ENCODE measurements around the gene CCDC86.
"Not testable (repeated sequence)": the region's sequence is repeated elsewhere in the genome, so short reads cannot be mapped to it uniquely, and the experiment has no call there.

CCDC86 gene

DNA sequence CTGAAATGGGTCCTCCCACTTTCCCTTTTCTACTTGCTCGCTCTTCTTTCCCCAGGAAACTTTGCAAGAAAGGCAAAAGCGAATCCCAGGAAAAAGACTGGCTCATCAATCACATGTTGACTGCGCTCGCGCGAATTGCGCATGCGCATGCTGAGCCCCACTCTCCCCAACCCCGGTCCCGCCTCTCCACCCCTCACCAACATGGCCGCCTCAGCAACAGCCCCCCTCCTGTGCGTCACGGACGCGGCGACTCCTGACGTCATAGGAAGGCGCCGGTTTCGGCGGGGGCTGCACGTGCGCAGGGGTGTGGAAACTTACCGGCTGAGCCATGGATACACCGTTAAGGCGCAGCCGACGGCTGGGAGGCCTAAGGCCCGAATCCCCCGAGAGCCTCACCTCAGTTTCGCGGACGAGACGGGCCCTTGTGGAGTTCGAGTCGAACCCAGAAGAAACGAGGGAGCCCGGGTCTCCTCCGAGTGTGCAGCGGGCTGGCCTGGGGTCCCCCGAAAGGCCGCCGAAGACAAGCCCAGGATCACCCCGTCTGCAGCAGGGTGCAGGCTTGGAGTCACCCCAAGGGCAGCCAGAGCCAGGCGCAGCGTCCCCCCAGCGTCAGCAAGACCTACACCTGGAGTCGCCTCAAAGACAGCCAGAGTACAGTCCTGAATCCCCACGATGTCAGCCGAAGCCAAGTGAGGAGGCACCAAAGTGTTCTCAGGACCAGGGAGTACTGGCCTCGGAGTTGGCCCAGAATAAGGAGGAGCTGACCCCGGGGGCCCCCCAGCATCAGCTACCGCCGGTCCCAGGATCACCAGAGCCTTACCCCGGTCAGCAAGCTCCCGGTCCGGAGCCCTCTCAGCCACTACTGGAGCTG lies at the start of gene CCDC86:
CCDC86 (plus strand) TSS at position 317 of the 871 bp plus-strand sequence; CDS start at position 329, 12 bp downstream.
- peak; percentile 96 for DNase-seq

GRCh38 chr11:60792521-60792920 lies 49.4 kb upstream of the CCDC86 start:
- no peak for DNase-seq

DNA sequence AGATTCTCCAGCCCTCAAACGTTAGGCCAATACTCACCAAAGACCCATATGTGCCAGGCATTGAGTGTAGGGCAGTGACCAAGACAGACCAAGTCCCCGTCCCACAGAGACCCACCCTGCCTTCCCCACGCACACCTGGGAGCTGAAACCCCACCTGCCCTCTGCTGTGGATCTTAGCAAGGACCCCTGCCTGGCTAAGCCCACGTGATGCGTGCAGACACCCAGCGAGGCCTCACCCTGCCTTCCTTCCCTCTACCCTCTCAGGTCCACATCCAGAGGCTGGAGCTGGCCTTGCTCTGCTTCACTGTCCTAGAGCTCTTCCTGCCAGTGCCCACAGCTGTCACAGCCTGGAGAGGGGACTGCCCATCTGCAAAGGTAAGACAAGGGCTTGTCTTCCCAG lies 46.6 kb upstream of the CCDC86 start:
- no peak for DNase-seq

- DNase-seq, result no peak
Observed at GRCh38 chr11:60797846-60798630, 43.9 kb upstream of the CCDC86 start.

- DNase-seq, result no peak
Observed at GRCh38 chr11:60798631-60799030, 43.3 kb upstream of the CCDC86 start.

GRCh38 chr11:60801194-60801593 lies 40.7 kb upstream of the CCDC86 start:
- no peak for DNase-seq

DNA sequence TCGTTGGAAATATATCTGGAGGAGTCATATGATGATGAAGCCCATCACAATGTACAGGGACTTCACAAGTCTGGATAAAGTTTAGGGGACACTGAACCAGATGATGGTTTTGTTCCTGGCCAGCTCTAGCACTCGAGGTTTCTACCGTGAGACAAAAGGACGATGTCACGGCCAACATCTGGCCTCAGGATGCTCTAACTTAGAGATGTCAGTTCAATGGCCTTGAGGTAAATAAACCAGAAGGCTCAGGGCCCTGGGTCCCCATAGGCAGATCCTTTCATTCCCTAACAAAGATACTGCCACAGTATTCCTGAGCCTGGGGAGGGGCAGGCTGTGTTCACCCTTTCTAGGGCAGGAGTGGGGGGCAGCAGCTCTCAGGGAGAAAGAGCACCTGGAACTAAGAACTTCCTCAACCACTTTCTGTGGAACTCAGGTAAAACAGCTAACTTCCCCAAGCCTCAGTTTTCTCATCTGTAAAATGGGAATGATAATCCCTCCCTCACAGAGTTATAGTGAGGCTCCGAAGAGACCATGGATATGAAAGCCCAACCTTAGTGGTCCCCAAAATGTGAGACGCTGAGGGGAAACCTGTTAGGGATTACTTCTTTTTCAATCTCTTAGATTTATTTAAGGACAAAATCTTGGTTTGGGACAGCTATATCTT lies 38.5 kb upstream of the CCDC86 start:
- DNase-seq, result no peak

- no peak for DNase-seq
Observed at GRCh38 chr11:60809249-60809648, 32.7 kb upstream of the CCDC86 start.

GRCh38 chr11:60809691-60810090 lies 32.2 kb upstream of the CCDC86 start:
- no peak for DNase-seq

DNA sequence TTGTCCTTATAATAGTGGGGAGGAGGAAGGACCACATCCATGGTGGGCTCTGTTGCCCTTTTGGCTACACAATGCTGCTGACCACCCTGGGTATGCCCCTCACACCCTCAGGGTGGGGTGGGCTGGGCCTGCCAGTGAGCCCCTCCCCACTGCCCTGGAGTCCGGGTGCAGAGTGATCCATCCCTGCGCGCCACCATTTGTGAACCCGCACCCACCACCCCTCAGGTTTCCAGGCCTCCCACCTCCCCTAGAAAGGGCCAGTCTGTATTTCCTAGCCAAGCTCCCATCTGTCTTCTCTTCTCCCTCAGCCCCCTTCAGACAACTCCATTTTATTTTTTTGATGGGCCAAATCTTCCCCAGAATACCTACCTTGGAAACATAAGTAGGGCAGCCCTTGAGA lies 31.8 kb upstream of the CCDC86 start:
- DNase-seq, result no peak

GRCh38 chr11:60810569-60810968 lies 31.3 kb upstream of the CCDC86 start:
- DNase-seq, result no peak

DNA sequence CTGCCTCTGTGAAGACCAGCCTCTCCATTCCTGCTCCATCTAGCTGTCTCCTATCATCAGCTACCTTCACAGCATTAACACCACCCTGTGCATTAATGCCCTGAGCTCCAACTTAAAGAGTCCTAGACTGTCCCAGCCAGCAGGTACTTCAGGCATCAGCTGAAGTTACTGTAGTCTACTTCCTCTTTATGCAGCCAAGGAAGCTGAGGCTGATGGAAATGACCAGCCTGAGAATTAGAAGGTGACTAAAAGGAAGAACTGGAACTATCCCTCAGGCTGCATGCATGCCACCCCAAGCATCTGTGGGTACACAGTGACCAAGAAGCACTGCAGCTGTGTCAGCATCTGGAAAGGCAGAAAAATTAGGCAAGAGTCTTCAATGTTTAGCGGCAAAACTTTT lies 28.6 kb upstream of the CCDC86 start:
- no peak for DNase-seq

DNA sequence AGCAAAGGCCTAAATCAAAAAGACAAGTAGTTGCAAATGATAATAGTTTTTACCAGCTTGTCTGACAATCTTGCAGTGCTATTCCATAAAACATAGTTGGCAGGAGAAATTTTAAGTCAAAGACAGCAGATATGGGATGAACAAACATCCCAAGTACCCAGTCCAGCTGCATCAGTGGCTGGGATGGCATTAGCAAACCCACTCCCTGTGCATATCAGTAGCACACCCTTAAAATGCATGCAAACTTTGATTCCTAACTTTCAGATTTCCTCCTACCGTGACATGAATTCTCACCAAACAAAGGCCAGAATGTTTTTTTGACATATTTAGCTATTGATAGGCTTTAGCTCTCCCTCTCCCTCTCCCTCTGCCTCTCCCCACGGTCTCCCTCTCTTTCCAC lies 27.8 kb upstream of the CCDC86 start:
- DNase-seq, result no peak

GRCh38 chr11:60816590-60817157 lies 25.2 kb upstream of the CCDC86 start:
- no peak for DNase-seq

GRCh38 chr11:60818057-60818456 lies 23.9 kb upstream of the CCDC86 start:
- DNase-seq, result no peak

GRCh38 chr11:60821827-60822599 lies 19.9 kb upstream of the CCDC86 start:
- DNase-seq, result no peak

DNA sequence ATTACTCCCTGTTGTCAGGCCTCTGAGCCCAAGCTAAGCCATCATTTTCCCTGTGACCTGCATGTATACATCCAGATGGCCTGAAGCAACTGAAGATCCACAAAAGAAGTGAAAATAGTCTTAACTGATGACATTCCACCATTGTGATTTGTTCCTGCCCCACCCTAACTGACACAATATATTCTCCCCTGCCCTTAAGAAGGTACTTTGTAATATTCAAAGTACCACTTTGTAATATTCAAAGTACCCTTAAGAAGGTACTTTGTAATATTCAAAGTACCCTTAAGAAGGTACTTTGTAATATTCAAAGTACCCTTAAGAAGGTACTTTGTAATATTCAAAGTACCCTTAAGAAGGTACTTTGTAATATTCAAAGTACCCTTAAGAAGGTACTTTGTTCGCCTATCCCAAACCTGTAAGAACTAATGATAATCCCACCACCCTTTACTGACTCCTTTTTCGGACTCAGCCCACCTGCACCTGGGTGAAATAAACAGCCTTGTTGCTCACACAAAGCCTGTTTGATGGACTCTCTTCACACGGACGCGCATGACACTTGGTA lies 18.1 kb upstream of the CCDC86 start:
- DNase-seq, result not testable (repeated sequence)

GRCh38 chr11:60825118-60825517 lies 16.8 kb upstream of the CCDC86 start:
- no peak for DNase-seq

DNA sequence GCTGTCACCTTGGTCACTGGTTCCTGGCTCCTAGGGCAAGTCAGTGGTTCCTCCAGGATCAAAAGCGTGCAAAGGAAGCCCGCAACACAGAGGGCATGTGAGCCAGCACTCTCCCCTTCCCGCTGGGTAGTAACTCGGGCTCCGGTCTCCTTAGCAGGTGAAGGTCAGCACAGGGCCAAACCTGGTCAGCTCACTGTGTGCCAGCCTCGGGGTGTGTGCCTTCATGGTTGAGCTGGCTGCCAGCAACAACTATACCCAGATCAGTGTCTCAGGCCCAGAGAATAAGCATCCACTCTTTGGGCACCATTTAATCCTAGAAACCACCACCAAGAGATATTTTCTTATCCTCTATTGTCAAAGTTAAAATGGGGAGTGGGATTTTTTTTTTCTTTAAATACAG lies 16.1 kb upstream of the CCDC86 start:
- DNase-seq, result no peak

DNA sequence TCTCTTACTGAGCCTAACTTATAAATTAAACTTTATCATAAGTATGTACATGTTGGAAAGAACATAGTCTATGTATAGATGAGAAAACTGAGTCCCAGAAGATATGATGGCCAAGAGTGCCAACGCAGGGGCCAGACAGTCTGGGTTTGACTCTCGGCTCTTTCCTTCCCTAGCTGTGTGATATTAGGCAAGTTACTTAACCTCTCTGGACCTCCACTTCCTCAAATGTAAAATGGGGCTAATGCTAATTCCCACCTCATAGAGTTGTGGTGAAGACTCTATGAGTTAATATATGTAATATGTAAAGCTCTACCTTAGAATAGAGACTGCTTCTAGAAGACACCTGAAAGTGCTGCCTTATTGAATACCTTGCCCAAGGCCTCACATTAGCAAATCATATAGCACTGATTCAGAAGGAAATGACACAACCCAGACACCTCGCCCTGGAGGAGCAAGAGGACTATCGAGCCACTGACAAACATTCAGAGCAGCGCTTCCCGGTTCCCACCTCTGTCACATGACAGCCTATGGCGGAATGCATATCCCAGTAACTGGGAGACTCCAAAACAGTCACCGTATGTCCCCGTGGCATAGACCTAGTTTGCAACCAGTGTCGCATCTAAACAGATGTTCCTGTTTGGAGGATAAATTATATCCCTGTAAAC lies 11.3 kb upstream of the CCDC86 start:
- DNase-seq, result no peak

GRCh38 chr11:60831143-60831500 lies 10.8 kb upstream of the CCDC86 start:
- DNase-seq, result peak; percentile 71
